HCT116 (cell line): ENCODE results near the gene STAG1. TPM values are rescaled to one million over a fixed set of nuclear protein-coding genes. Genes with fewer than 3 reads are reported as not detected.
A peak's percentile ranks its signal among the peaks of the same experiment; 100 is the strongest.

ENCODE experiments used
- ATAC-seq: fragments of 200-7000 bp; cut with Tn5 transposase; 2 replicates; pipeline ENCODE4 v1.9.1; 2020; ENCODE audit warnings: mild to moderate bottlenecking, moderate library complexity
- BruUV-seq: library from RNA; stranded (reverse); fragments of 400-500 nt; replicated peaks from 2 replicates; lab custom pipeline; 2021; lab: Mats Ljungman, UMichigan
- CTCF ChIA-PET: fragments of 300-600 bp; sonication (Branson Sonifier 250); formaldehyde crosslinking; loops from one replicate; lab custom pipeline; 2021; ENCODE audit warnings: antibody characterized with exemption; lab: Charles Lee
- POLR2A ChIA-PET: fragments of 300-600, 350-600 bp; sonication (Branson Sonifier 250); formaldehyde crosslinking; loops from one replicate; lab custom pipeline; 2021; ENCODE audit warnings: antibody characterized with exemption; lab: Charles Lee
- RAD21 ChIA-PET, 2 experiments: fragments of 300-600 bp; sonication (Branson Sonifier 250); formaldehyde crosslinking; loops; one replicate each; lab custom pipeline; 2023; ENCODE audit warnings: low total read pairs in 2 of 2; ENCODE audit not compliant: uncharacterized antibody in 2 of 2, unreplicated experiment in 2 of 2, low non-redundant PET in 1 of 2; lab: Charles Lee
- DNase-seq: peaks from one replicate; pipeline ENCODE4 v3.0.0-alpha.2; 2010; ENCODE audit warnings: low read depth, low spot score
- H2AFZ ChIP-seq: fragments of 200-600 bp; shearing (Covaris generic), sonication (generic); 2 replicates; pipeline ENCODE4 v1.6.1; 2017; ENCODE audit warnings: low read depth, mixed run types, mixed read lengths, antibody characterized with exemption, low read length; ENCODE audit not compliant: poor library complexity, severe bottlenecking
- H3K27ac ChIP-seq: 2 replicates; pipeline ENCODE4 v1.5.1; 2012; ENCODE audit warnings: low read depth, low read length
- H3K27me3 ChIP-seq: fragments of 200-600 bp; sonication (generic); 2 replicates; pipeline ENCODE4 v1.6.1; 2016; ENCODE audit warnings: mixed run types, low read length, mixed read lengths; ENCODE audit not compliant: insufficient read depth
- H3K36me3 ChIP-seq, 2 experiments: fragments of 200-500 bp in 1 of 2; fragments of 200-600 bp in 1 of 2; sonication (Bioruptor generic) in 1 of 2; sonication (generic) in 1 of 2; 2 replicates each; pipeline versions ENCODE4 v1.5.1 to v1.6.1; 2014 to 2016; ENCODE audit warnings: low read length in 2 of 2, inconsistent platforms in 1 of 2, mixed read lengths in 1 of 2, mixed run types in 1 of 2; ENCODE audit not compliant: insufficient read depth in 2 of 2, control insufficient read depth in 1 of 2
- H3K4me1 ChIP-seq, 2 experiments: fragments of 200-600 bp in 1 of 2; sonication (generic) in 1 of 2; 2 replicates each; pipeline versions ENCODE4 v1.5.1 to v1.6.1; 2012 to 2017; ENCODE audit warnings: low read length in 2 of 2, inconsistent platforms in 1 of 2, mild to moderate bottlenecking in 1 of 2, mixed read lengths in 1 of 2, mixed run types in 1 of 2, moderate library complexity in 1 of 2; ENCODE audit not compliant: insufficient read depth in 2 of 2, control insufficient read depth in 1 of 2
- H3K4me2 ChIP-seq: fragments of 200-600 bp; sonication (generic); 2 replicates; pipeline ENCODE4 v1.6.1; 2017; ENCODE audit warnings: mixed run types, low read length, mixed read lengths
- H3K4me3 ChIP-seq, 2 experiments: fragments of 200-600 bp in 1 of 2; sonication (generic) in 1 of 2; replicated peaks in 1 of 2; 2 replicates each; pipeline ENCODE4 v1.5.1; 2011 to 2016; ENCODE audit warnings: low read length in 2 of 2, control low read depth in 1 of 2, low read depth in 1 of 2, mild to moderate bottlenecking in 1 of 2, mixed read lengths in 1 of 2, mixed run types in 1 of 2
- H3K79me2 ChIP-seq: fragments of 200-600 bp; sonication (generic); 2 replicates; pipeline ENCODE4 v1.6.1; 2017; ENCODE audit warnings: mild to moderate bottlenecking, mixed run types, low read length, moderate library complexity, mixed read lengths; ENCODE audit not compliant: insufficient read depth
- H3K9ac ChIP-seq: fragments of 200-600 bp; sonication (generic); 2 replicates; pipeline ENCODE4 v1.6.1; 2016; ENCODE audit warnings: low read length, mixed read lengths
- H3K9me2 ChIP-seq: fragments of 200-600 bp; sonication (generic), shearing (Covaris generic); 2 replicates; pipeline ENCODE4 v1.6.1; 2017; ENCODE audit warnings: mixed run types, mild to moderate bottlenecking, moderate library complexity; ENCODE audit not compliant: insufficient read depth
- H3K9me3 ChIP-seq, 2 experiments: fragments of 200-500 bp in 1 of 2; fragments of 200-600 bp in 1 of 2; sonication (Bioruptor generic) in 1 of 2; sonication (generic) in 1 of 2; 2 replicates each; pipeline ENCODE4 v1.6.1; 2014 to 2017; ENCODE audit warnings: low read length in 2 of 2, mixed read lengths in 2 of 2, inconsistent platforms in 1 of 2, low read depth in 1 of 2, mild to moderate bottlenecking in 1 of 2, mixed run types in 1 of 2, moderate library complexity in 1 of 2; ENCODE audit not compliant: control insufficient read depth in 1 of 2, insufficient read depth in 1 of 2
- H4K20me1 ChIP-seq: fragments of 200-600 bp; sonication (generic), shearing (Covaris generic); 2 replicates; pipeline ENCODE4 v1.6.1; 2017; ENCODE audit warnings: mixed run types, mild to moderate bottlenecking, moderate library complexity; ENCODE audit not compliant: insufficient read depth
- CEBPB ChIP-seq: IDR thresholded peaks from 2 replicates; pipeline ENCODE4 v1.6.1; 2012; ENCODE audit warnings: low read depth
- EZH2phosphoT487 ChIP-seq: fragments of 200-600 bp; IDR thresholded peaks from 2 replicates; pipeline ENCODE4 v1.6.1; 2018; ENCODE audit warnings: antibody characterized with exemption, borderline replicate concordance
- FOSL1 ChIP-seq: IDR thresholded peaks from 2 replicates; pipeline ENCODE4 v1.6.1; 2012; ENCODE audit warnings: low read depth
- JUND ChIP-seq: IDR thresholded peaks from 2 replicates; pipeline ENCODE4 v1.6.1; 2012
- POLR2A ChIP-seq: IDR thresholded peaks from 2 replicates; pipeline ENCODE4 v1.7.0; 2011; ENCODE audit warnings: borderline replicate concordance; ENCODE audit not compliant: insufficient read depth, insufficient read length; ENCODE audit errors: extremely low read depth
- ZNF274 ChIP-seq: fragments of 200-500 bp; sonication (Bioruptor generic); IDR thresholded peaks from 2 replicates; pipeline ENCODE4 v1.6.1; 2014; ENCODE audit warnings: mild to moderate bottlenecking, low read depth, low read length, inconsistent platforms
- intact Hi-C: fragments of 100-400 bp; cut with micrococcal nuclease; formaldehyde crosslinking; loops from 2 replicates; pipeline ENCODE4 v1.10.0; 2022
- total RNA-seq: library from RNA; stranded (reverse); gene quantifications from one replicate; pipeline ENCODE4 v1.2.1, GENCODE V29; 2021; ENCODE audit not compliant: unreplicated experiment
- TF ChIP-seq, protein P1 (sequence below): IDR thresholded peaks from 2 replicates; pipeline ENCODE4 v1.6.1; 2012
- TF ChIP-seq, protein P2 (sequence below): IDR thresholded peaks from 2 replicates; pipeline ENCODE4 v1.6.1; 2012

The STAG1 gene
- total RNA-seq, 1 experiment from 2014 or later, result 29.4 TPM

DNA sequence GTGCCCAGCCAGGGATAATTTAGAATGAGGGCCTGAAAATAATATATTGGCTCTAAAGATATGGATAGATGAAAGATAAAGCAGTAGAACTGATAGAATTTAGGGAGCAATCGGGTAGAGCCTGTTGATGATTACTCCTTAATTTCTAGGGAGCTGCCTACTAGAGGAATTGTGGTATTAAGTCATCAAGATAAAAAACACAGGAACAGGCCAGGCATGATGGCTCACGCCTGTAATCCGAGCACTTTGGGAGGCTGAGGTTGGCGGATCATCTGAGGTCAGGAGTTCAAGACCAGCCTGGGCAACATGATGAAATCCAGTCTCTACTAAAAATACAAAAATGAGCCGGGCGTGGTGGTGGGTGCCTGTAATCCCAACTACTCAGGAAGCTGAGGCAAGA, 371.6 kb downstream of the STAG1 start:
- peak; percentile 55; the same call in 1 of the 2 replicates for ATAC-seq
- H3K27ac ChIP-seq, result no peak overlapping the region
- H3K9me3 ChIP-seq, result no peaks in the 10 kb centered on the region
- intact Hi-C loops, result no loop called here
- H3K27me3 ChIP-seq, result no peaks in the 10 kb centered on the region
- ChIA-PET POLR2A (no interaction called here), CTCF (interaction anchor here (1.7 to 1.8 kb wide), 2 partner anchors 11 to 372 kb away, joined by 6 to 8 read pairs; partner anchors contain the start of gene STAG1)
- peak overlapping the region; percentile 42; the same call in 1 of the 2 replicates for H3K4me2 ChIP-seq
- H3K4me1 ChIP-seq, result peaks cover 0 to 9% of the 10 kb centered on the region in 2 experiments; a peak in 2 of 4 replicates
- H2AFZ ChIP-seq, result no peak overlapping the region
- no peak overlapping the region for H3K9ac ChIP-seq
- BruUV-seq, result no TSS peak
- H3K36me3 ChIP-seq, result no peaks in the 10 kb centered on the region
- no peak for DNase-seq
- no peaks in the 10 kb centered on the region for H4K20me1 ChIP-seq
- H3K4me3 ChIP-seq, result no peak overlapping the region
- TF ChIP-seq POLR2A, result no peak
- TF ChIP-seq CEBPB, result peak; percentile 44; the same call in 1 of the 2 replicates
- TF ChIP-seq FOSL1, result no peak
- TF ChIP-seq, all 23 proteins: peak for 1
- RAD21 ChIA-PET, result no interaction called here
- Histone ChIP-seq H3K79me2 (no peaks in the 10 kb centered on the region), H3K9me2 (no peaks in the 10 kb centered on the region)

DNA sequence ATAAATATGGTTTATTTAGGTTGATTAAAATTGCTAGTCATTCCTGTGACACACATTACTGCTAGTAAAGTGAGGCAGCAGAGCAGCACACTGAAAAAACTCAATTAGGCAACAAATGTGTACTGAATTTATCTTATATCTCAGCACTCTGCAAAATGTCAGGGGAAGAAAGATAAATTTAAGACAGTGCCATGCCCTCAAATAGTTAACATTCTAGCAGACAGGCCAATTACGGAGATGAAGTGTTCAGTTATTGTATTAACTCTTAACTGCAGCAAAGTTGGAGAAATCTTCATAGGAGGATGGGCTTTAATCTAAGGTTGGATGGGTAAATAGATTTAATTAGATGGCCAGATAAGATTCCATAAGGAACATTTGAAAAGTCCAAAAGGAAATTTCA, 374.2 kb downstream of the STAG1 start:
- Histone ChIP-seq H3K4me1 (peaks cover 0 to 9% of the 10 kb centered on the region in 2 experiments; a peak in 2 of 4 replicates), H3K4me2 (no peak overlapping the region), H3K9me2 (no peaks in the 10 kb centered on the region), H3K27me3 (no peaks in the 10 kb centered on the region), H3K9me3 (no peaks in the 10 kb centered on the region), H3K4me3 (no peak overlapping the region), H3K36me3 (no peaks in the 10 kb centered on the region), H4K20me1 (no peaks in the 10 kb centered on the region), H2AFZ (no peak overlapping the region), H3K27ac (no peak overlapping the region), H3K9ac (no peak overlapping the region), H3K79me2 (no peaks in the 10 kb centered on the region)
- ChIA-PET CTCF (no interaction called here), RAD21 (no interaction called here), POLR2A (no interaction called here)
- DNase-seq (no peak), ATAC-seq (no peak)
- TF ChIP-seq, protein P1, sequence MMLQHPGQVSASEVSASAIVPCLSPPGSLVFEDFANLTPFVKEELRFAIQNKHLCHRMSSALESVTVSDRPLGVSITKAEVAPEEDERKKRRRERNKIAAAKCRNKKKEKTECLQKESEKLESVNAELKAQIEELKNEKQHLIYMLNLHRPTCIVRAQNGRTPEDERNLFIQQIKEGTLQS, result no peak
- TF ChIP-seq JUND (no peak), EZH2phosphoT487 (no peak), ZNF274 (no peak), FOSL1 (no peak), CEBPB (no peak)
- TF ChIP-seq, protein P2, sequence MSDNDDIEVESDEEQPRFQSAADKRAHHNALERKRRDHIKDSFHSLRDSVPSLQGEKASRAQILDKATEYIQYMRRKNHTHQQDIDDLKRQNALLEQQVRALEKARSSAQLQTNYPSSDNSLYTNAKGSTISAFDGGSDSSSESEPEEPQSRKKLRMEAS, result no peak
- no TSS peak for BruUV-seq
- intact Hi-C loops, result no loop called here
